ENCODE results near the gene SPAG17. TPM values are rescaled to one million over a fixed set of nuclear protein-coding genes. Genes with fewer than 3 reads are reported as not detected.

The SPAG17 gene
- total RNA-seq, 2 experiments from 2014 or later = not detected

GRCh38 chr1:117959364-117959763 is 225.7 kb downstream of the SPAG17 start:
- Histone ChIP-seq H3K27ac (ENCODE audit: low read depth, low read length, poor library complexity, severe bottlenecking) (no peak overlapping the region), H4K20me1 (ENCODE audit: insufficient read depth, low read length) (no peaks in the 10 kb centered on the region), H3K4me1 (ENCODE audit: insufficient read depth, low read length, poor library complexity, severe bottlenecking) (no peaks in the 10 kb centered on the region), H3K36me3 (ENCODE audit: insufficient read depth, low read length) (peaks cover 82% of the 10 kb centered on the region), H2AFZ (ENCODE audit: low read length) (no peak overlapping the region), H3K4me2 (ENCODE audit: low read length) (no peak overlapping the region), H3K9me3 (ENCODE audit: low read length) (no peaks in the 10 kb centered on the region), H3K79me2 (ENCODE audit: insufficient read depth, low read depth, low read length) (no peaks in the 10 kb centered on the region), H3K4me3 (ENCODE audit: low read depth, low read length, poor library complexity, severe bottlenecking) (no peak overlapping the region), H3K9me2 (ENCODE audit: insufficient read depth, low read length) (no peaks in the 10 kb centered on the region)
- TF ChIP-seq CTCF (conservative IDR thresholded peaks at IDR 0.05; ENCODE audit: low read length) (no peak), EZH2phosphoT487 (IDR thresholded peaks at IDR 0.05; ENCODE audit: borderline replicate concordance, low read depth, low read length) (no peak)
- DNase-seq (ENCODE audit: low spot score) = no peak
- intact Hi-C loops (cut with micrococcal nuclease; ENCODE audit: unreplicated experiment) = no loop called here
- ChIA-PET CTCF (ENCODE audit: unreplicated experiment) (no interaction called here), POLR2A (interaction anchor here (1.0 to 1.2 kb wide), 2 partner anchors 10 to 11 kb away, joined by 3 read pairs; no protein-coding TSS in a partner anchor)
- TSS peak; percentile 49 for BruUV-seq (replicated peaks)

- no TSS peak for BruUV-seq (replicated peaks)
- intact Hi-C loops (cut with micrococcal nuclease; ENCODE audit: unreplicated experiment) = no loop called here
Measured at GRCh38 chr1:117952386-117952785, 232.6 kb downstream of the SPAG17 start.

More at GRCh38 chr1:117952386-117952785, 232.6 kb downstream of the SPAG17 start:
- H3K9me3 ChIP-seq (ENCODE audit: low read length) = no peaks in the 10 kb centered on the region
- H3K27ac ChIP-seq (ENCODE audit: low read depth, low read length, poor library complexity, severe bottlenecking) = no peak overlapping the region
- H3K4me2 ChIP-seq (ENCODE audit: low read length) = no peak overlapping the region
- H3K9me2 ChIP-seq (ENCODE audit: insufficient read depth, low read length) = no peaks in the 10 kb centered on the region
- no peak overlapping the region for H2AFZ ChIP-seq (ENCODE audit: low read length)
- peaks cover 99% of the 10 kb centered on the region for H3K36me3 ChIP-seq (ENCODE audit: insufficient read depth, low read length)
- H3K4me1 ChIP-seq (ENCODE audit: insufficient read depth, low read length, poor library complexity, severe bottlenecking) = no peaks in the 10 kb centered on the region
- no peak overlapping the region for H3K4me3 ChIP-seq (ENCODE audit: low read depth, low read length, poor library complexity, severe bottlenecking)
- DNase-seq (ENCODE audit: low spot score) = no peak
- ChIA-PET POLR2A (interaction anchor here (1.0 kb wide), 1 partner anchor 35 kb away, joined by 3 read pairs; no protein-coding TSS in a partner anchor), CTCF (ENCODE audit: unreplicated experiment) (no interaction called here)
- TF ChIP-seq CTCF (conservative IDR thresholded peaks at IDR 0.05; ENCODE audit: low read length) (no peak), EZH2phosphoT487 (IDR thresholded peaks at IDR 0.05; ENCODE audit: borderline replicate concordance, low read depth, low read length) (no peak)
- no peaks in the 10 kb centered on the region for H3K79me2 ChIP-seq (ENCODE audit: insufficient read depth, low read depth, low read length)
- H4K20me1 ChIP-seq (ENCODE audit: insufficient read depth, low read length) = no peaks in the 10 kb centered on the region

All from OCI-LY7 (cell line).